Middle frontal gyrus (tissue), 1 donor: ENCODE measurements around the gene HIPK2.
"Not testable (repeated sequence)": the region's sequence is repeated elsewhere in the genome, so short reads cannot be mapped to it uniquely, and the experiment has no call there.

Experiments used
- DNase-seq: peaks from one replicate; pipeline ENCODE4 v3.0.0-alpha.2; 2015; ENCODE audit warnings: low spot score; ENCODE audit errors: extremely low spot score

HIPK2 gene

DNA sequence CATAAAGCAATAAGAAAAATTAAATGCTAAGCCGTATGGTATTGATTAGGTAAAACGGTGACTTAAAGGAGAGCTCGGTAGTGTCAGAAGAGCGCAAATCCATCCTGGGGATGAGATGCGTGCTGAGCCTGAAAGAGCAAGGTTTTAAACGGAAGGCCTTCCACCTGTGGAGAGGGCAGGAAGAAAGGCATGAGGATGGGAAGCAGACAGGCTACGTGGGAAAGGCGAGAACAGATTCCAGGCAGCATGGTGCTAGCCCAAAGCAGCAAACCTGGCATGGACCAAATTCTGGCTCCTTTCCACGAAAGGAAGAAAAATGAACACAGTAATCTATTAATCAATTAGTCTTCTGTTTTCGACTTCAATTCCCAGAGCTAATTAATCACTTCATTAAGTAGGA is 103.5 kb downstream of the HIPK2 start:
- DNase-seq = no peak

DNA sequence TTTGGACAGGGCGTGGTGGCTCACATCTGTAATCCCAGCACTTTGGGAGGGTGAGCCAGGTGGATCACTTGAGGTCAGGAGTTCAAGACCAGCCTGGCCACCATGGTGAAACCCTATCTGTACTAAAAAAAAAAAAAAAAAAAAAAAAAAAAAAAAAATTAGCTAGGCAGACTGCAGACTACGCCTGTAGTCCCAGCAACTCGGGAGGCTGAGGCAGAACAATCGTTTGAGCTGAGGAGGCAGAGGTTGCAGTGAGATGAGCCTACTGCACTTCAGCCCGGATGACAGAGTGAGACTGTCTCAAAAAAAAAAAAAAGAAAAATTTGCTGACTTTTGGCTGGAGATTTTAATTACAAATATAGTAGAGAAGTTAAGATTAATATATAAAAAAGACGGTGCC is 104.0 kb downstream of the HIPK2 start:
- DNase-seq = no peak

DNA sequence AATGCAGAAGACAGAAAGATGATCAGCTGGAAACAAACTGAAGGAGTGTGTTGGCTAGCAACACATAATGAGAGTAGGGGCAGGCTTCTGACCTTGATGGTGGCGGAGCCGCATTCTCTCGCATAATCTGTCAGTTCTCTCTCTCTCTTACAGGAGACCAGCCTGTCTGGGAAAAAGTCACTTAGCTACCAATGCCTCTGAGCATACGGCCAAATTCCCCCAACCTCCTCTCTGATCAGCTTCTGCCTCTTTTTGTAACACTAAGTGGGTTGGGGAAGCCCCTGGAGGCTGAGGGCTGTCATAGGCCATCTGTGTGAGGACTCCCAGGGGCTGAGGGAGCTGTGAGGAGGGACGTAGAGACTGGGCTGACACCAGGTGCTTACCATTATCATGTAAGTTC is 104.6 kb downstream of the HIPK2 start:
- no peak for DNase-seq

DNA sequence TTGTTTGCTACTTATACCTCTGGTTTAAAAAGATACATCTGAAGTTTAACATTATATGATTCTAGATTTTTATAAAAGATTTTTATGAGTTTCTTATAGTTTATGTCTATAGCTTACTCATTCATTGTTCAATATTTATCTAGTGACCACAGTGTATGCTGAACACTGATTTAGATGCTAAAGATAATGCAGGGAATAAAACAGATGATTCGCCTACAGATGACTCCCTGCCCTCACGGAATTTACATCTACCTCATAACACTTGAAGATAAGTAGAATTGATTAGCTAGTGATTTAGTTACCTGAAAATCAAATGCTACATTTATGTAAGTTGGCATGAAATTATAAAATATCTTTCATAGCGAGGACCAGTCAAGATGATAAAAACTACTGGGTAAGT is 105.8 kb downstream of the HIPK2 start:
- DNase-seq = no peak

DNA sequence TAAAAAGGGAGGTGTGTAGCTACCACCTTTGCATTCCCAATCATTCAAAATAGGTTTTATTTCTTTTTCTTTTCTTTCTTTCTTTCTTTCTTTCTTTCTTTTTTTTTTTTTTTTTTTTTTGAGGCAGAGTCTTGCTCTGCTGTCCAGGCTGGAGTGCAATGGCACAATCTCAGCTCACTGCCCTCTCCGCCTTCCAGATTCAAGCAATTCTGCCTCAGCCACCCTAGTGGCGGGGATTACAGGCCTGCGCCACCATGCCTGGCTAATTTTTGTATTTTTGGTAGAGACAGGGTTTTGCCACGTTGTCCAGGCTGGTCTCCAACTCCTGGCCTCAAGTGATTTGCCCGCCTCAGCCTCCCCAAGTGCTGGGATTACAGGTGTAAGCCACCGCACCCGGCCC is 107.1 kb downstream of the HIPK2 start:
- not testable (repeated sequence) for DNase-seq

DNA sequence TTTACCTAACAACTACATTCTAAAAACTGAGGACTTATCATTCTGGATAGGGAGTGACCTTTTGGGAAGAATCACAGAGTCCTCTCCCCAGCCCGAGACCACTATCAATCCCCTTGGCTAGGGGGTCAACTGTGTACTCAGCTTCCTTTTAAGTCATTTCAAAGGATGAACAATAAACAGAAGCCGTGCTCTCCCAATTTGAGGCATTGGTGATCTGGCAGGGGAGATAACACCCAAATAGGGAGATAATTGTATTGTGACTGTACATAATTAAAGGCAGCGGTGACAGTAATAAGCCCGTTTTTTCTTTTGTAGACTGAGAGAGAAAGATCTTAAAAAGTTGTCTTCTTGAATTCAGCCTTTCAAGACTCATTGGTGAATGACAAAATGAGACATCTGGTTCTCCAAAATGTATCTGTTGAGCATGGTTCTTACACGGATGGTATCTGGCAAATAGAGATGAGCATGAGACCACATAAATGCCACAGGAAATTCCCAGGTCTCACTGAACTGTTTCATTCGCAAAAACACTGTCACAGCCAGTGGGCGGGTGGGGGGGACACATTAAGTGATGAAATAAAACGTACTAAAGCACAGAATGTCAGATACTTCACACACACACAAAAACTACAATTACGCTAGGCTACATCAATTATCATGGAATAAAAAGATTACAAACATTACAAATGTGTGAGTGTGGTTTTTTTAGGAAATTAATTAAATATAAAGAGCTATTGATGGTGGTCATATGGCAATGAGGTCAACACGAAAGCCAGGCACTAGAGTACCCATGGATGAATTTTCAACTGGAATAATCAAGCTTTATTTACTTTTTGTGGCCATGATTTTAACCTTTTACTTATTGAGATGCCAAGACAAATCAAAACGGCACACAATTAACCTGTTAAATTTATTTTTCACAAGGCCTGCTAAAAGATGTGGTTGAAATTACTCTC is 108.4 kb downstream of the HIPK2 start:
- no peak for DNase-seq

DNA sequence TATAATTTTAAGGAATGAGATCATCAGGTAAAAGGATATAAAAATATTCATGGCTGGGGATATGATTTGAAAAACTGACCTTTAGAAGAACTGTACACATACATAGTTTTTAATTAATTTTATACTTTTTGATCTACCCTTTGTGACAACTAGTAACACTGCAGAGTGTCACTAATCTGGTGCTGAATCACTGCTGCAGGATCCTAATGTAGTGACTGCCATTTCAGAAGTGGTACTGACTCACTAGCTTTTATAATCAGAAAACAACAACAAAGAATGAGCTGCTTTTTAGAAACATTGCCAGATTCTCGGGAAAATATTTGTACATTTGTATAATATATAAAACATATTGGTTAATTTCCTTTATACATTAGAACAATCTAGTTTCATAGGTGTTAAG is 110.4 kb downstream of the HIPK2 start:
- no peak for DNase-seq

DNA sequence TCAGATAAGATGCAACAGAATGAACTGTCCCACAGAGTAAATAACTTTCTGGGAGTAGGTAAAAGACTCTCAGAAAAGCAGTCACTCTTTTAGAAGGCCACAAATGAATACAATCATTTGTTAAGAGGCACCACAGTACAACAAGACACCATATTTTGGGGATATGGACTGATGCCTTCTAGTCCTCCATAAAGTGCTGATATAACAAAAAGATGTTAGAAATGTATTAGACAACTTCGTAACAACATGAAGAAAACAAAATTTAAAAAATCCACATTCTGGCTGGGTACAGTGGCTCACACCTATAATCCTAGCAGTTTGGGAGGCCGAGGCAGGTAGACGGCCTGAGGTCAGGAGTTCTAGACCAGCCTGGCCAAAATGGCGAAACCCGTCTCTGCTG is 111.3 kb downstream of the HIPK2 start:
- DNase-seq = no peak

DNA sequence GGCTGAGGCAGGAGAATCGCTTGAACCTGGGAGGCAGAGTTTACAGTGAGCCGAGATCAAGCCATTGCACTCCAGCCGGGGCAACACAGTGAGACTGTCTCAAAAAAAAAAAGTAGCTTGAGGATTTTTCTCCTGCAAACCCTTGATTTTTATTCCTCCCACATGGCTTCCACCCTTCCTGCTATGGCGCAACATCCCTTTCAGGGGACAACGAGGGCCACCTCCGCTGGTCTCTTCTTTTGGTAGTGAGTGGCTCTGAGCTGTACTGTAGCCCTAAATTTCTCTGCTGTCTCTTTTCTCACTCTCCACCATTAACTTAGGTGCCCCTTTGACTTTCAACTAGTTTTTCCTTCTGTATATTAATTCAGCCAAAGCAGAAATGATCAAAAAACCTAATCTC is 113.4 kb downstream of the HIPK2 start:
- no peak for DNase-seq

DNA sequence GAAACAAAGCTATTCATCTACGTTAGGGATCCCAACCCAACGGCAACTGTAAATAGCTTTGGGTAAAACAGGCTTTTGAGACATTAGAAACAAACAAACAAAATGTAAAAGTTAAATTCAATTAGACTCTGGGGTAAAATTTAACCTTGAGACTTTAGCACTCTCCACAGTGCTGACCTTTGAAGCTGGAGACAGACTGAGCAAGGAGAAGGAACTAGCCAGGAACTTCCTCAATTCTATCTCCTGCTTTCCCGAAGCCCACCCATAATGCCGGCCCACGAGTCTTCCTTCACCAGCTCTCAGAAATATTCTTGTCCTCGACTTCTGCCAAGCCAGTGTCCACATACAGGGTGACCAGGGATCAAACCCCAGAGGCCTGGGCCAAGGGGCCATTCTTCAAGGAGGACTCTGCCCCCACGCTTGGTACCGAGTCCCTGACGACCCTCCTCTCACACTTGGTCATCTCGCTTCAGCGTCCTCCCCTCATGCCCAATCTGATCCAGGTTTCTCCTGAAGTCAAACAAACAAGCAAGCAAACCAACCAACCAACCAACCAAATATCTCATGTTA is 114.1 kb downstream of the HIPK2 start:
- no peak for DNase-seq

DNA sequence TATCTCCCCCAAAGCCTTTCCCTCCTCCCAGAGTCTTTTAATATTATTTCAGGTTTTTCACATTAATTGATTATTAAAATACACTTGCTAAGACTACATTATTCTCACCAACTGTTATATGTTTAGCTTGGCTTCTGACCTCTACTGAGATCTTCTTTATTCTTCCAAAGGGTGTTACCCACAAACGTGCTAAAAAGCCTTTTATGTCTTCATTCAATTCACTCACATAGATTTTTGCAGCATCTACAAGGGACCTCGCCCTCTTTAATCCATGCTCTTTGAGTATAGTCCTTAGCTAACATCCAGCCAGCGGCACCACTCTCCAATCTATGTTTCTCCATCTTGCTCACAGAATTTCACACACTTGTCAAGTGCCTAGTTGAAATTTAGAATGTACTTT is 115.9 kb downstream of the HIPK2 start:
- no peak for DNase-seq

DNA sequence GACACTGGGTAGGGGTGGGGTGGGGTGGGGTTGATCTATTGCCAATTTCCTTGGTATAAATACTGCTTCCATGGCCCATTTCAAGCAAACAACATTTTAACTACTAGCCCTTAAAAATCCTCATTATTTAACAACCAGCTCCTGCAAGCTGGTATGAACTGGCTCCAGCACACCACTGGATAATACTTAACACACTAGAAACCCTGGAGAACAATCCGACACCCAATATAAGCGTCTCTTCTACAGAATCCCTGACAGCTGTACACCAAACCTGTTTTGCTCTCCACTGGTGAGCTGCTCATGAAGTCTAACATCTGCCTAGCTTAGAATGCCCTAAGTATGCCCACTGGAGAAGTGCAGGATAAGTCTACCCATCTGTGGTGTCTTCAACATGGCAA is 116.8 kb downstream of the HIPK2 start:
- DNase-seq = no peak

DNA sequence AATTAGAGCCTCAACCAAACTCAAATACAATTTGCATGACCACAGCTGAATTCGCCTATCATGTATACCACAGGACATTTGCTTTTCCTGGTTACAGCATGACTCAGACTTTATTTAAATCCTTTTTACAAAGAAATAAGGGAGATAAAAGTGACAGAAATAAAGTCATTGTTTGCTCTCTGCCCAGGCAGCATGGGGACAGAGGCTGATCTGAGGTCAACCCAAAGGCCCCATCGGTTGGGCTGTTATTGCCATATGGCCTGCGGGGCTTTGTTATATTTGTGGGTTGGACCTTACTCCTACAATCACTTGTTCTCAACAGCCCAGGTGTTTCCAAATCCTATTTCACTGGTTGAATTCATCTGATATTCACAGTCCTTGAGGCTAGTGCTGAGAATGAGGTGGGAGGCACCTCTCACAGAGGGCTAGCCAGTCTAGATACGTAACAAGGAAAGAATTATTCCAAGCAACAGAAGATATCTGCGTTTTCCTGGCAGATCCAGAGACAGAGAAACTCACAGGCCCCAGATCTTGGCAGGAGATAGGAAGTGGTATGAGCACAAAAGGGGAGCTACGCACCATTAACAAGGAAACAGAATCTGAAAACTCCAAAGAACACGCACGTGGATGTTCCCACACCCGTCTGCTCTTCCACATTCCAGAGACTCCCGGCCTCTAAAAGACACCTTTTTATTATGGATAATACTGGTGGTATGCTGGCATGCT is 117.3 kb downstream of the HIPK2 start:
- DNase-seq = no peak

DNA sequence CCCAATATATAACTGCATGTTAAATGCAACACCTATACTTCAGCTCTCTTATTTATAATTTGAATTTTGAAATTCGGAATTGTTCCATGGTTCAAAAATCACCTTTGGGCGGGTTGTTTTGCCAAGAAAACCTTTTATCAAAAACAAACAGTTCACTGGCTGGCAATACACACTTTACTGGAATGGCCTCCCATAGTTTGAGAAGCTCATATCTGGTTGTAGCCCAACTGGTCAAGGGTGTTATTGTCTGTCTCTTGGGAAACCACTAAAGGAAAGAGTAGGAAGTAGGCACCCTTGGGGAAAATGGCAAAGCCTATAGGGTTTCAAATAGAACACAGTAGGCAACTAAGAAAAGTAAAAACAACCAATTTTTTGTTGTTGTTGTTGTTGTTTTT is 117.9 kb downstream of the HIPK2 start:
- no peak for DNase-seq

DNA sequence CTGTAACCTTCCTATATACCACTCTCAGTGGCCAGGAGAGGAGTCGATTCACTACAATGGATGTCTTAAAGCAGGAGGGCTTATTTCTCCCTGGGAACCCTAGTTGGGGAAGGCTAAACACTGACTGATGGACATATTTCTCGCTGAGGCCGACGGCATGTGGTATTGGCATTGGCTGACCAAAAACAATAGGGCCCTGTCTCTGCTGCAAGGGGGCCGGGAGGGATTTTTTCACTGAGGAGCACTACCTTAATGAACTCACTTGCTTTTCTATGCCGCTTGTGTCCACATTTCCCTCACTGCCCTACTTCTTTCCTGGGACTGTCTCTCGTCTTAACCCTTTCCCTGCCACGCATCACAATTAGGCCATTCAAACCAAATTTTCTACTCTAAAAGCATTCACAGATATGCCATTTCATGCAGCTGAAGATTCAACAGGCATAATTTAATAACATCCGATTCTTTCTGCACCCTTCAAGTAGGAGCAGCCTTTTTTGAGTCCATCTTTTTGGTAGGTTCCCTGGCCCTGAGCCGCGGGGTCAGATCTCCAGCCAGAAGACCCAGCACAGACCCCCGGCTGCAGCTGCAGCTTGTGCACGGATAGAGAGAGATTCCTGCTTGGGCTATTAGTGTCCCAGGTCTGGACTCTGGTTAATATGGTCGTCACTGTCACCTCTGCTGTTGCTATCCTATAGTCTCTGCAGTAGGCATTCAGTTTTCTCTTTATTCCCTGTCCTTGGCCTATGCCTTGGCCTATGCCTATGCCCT is 118.7 kb downstream of the HIPK2 start:
- no peak for DNase-seq

DNA sequence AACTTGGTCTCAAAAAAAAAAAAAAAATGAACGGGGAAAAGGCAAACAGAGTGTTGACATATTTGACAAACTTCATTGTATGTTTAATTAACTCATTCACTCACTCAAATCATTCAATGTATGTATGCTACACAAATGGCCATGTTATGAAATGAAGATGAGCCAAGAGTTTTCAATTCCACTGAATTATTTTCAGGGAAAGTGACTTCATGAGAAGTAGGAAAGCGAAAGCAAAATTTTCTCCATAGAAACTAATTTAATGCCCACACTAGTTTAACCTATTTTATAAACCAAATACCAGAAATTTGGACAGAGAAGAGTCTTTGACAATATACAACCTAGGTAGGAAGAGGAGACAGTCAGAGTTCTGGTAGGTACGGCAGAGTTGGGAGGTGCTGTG is 119.5 kb downstream of the HIPK2 start:
- DNase-seq = no peak

DNA sequence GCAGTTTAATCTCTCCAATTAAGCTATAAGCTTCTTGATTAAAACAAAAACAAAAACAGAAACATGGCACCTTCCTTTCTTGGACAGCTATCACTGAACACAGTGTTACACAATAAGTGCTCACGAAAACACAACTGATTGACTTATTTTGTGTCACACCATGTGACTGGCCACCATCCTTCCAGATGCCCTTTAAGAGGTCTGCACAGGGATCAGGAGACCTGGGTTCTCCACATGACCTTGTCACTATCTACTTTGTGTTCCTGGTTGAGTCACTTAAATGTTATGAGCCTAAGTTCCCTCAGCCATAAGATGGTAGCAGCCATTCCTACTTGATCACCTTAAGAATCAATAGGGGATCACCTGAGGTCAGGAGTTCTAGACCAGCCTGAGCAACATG is 120.1 kb downstream of the HIPK2 start:
- DNase-seq = no peak

DNA sequence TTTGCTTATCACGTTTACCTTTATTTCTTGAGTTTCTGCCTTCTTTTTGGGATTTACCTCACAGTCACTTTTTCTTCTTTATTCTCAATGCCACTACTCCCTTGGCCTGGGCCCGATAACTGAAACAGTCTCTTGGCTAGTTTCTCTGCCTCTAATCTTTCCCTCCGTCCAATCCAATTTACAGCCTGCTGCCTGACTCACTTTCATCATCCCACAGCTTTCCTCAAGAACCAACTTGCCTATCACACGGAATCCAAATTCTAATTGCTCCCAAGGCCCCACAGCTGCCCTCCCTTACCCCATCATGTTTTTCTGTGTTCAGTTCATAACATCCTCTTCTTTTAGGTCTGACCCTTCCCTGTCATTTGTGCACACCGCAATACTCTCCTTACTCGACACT is 121.4 kb downstream of the HIPK2 start:
- DNase-seq = no peak

DNA sequence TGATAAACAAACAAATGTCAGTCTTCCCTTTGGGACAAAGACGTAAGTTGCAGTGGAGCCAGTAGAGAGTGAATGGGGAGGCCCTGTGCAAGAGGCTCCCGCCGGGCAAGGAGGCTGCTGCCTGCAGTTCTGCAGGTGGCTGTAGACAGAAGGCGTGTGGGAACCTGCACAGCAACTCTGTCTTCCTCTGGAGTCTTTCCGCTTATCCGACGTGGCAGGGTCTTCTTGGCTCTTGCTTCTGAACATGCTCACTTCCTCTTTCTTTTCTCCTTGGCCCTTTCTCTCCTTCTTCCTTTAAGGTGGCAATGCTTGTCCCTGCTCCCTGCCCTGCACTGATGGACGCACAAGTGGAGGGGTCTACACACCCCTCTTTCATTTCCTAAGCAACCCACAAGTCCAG is 122.5 kb downstream of the HIPK2 start:
- DNase-seq = no peak

DNA sequence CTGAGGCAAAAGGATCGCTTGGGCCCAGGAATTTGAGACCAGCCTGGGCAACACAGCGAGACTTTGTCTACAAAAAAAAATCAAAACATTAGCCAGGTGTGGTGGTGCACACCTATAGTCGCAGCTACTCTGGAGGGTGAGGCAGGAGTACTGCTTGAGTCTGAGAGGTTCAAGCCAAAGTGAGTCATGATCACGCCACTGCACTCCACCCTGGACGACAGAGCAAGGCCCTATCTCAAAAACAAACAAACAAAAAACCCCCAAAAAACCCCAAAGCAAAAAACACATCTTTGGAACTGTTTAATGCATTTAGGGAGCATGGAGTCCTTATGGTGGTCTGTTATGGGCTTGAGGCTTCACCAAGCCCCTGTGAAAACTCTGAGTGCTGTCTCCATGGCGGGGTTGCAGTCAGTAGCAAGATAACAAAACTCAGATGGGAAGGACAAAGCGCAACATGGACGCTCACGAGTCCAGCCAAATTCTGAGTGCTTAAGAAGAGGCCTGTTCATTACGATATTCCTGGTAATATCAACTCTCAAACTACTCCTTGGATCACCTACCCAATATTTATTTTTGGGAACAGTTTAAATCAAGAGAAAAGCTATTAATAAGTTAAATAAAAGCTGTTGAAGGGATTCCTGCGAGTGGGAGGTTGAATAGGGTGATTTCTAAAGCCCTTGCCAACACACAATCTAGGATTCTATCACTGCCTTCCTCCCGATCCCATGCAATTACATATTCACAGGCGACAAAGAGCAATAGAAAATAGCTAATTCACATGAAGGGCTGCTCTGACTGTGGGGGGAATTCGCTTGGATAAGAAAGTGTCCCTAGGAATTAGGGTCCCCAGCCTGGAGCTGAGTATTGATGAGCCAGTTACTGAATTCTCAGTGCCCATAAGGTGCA is 123.3 kb downstream of the HIPK2 start:
- DNase-seq = no peak

DNA sequence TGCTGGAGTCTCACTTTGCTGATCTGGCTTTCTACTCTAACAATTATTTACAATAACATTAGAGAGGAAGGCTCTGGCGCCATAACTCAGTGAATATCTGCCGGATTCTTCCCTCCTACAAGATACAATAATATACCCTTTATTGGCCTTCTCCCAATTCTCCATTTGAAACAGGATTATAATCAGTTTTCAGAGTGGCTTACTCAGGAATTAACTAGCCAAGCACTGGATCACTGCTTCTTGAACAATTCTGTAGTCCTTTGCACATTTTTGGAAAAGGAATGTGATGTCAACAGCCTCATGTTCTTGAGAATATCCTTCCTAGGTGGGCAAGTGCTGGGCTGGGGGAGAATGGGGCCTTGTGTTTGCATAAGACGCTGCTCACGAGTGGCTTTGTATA is 125.9 kb downstream of the HIPK2 start:
- no peak for DNase-seq
